ENCODE results near the gene HOXA13. TPM values are rescaled to one million over a fixed set of nuclear protein-coding genes. Genes with fewer than 3 reads are reported as not detected.

Gene HOXA13
- polyA plus RNA-seq, 1 experiment = 4.6 TPM

- DNase-seq (ENCODE audit: low read depth) = no peak
- CTCF ChIA-PET = interaction anchor here (0.6 to 1.1 kb wide), 6 partner anchors 11 to 342 kb away, joined by 3 to 4 read pairs (median 3); no protein-coding TSS in a partner anchor
- Histone ChIP-seq H3K4me3 (ENCODE audit: low read depth, low read length) (peak overlapping the region; percentile 55), H3K27me3 (ENCODE audit: control insufficient read depth, insufficient read depth, low read length) (peaks cover 17% of the 10 kb centered on the region), H3K36me3 (ENCODE audit: control insufficient read depth, insufficient read depth, low read length) (no peaks in the 10 kb centered on the region)
- peak; percentile 56 for TF ChIP-seq CTCF (IDR thresholded peaks at IDR 0.05; ENCODE audit: insufficient read depth, low read depth, low read length)
- POLR2A ChIA-PET = no interaction called here
Observed at GRCh38 chr7:27235387-27236311, 35.8 kb upstream of the HOXA13 start.

GRCh38 chr7:27229448-27229847 is 29.6 kb upstream of the HOXA13 start:
- no peak for TF ChIP-seq CTCF (IDR thresholded peaks at IDR 0.05; ENCODE audit: insufficient read depth, low read depth, low read length)
- CTCF ChIA-PET = interaction anchor here (1.4 to 1.9 kb wide), 2 partner anchors 12 to 18 kb away, joined by 3 to 8 read pairs; no protein-coding TSS in a partner anchor
- Histone ChIP-seq H3K36me3 (ENCODE audit: control insufficient read depth, insufficient read depth, low read length) (no peaks in the 10 kb centered on the region), H3K4me3 (ENCODE audit: low read depth, low read length) (no peak overlapping the region), H3K27me3 (ENCODE audit: control insufficient read depth, insufficient read depth, low read length) (peaks cover 9% of the 10 kb centered on the region)
- DNase-seq (ENCODE audit: low read depth) = no peak
- POLR2A ChIA-PET = no interaction called here

- Histone ChIP-seq H3K27me3 (ENCODE audit: control insufficient read depth, insufficient read depth, low read length) (peaks cover 13% of the 10 kb centered on the region), H3K4me3 (ENCODE audit: low read depth, low read length) (no peak overlapping the region), H3K36me3 (ENCODE audit: control insufficient read depth, insufficient read depth, low read length) (no peaks in the 10 kb centered on the region)
- CTCF ChIA-PET = interaction anchor here (1.0 to 1.3 kb wide), 3 partner anchors 9 to 10 kb away, joined by 3 to 6 read pairs (median 5); no protein-coding TSS in a partner anchor
- POLR2A ChIA-PET = no interaction called here
- no peak for TF ChIP-seq CTCF (IDR thresholded peaks at IDR 0.05; ENCODE audit: insufficient read depth, low read depth, low read length)
- no peak for DNase-seq (ENCODE audit: low read depth)
Observed at GRCh38 chr7:27224983-27225934, 25.4 kb upstream of the HOXA13 start.

DNA sequence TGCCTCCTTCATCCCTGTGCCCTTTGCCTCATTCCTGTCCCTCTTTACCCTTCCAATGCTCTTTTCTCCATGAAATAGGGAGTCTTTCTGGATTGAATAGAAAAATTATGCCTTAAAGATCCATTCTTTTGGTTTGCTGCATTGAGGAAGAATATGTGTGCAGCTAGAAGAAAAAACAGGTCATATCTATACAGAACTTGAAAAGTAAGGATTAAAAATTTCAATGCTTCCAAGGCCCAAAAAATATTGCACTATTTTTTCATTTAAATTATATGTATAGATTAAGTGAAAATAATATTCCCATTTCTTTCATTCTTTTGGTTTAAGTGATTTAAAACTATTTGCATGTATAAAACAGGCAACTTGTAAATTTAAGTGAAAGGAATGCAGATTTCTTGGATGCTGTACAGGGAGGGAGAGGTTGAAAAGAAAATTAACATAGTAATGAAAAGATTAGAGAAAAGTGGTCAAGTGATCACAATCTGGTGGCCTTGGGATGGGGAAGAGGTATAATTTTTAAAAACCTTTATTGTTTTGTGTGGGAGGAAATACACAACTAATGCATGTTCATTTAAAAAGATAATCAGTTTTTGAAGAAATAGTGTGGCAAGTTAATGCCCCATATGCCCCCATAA is 24.2 kb upstream of the HOXA13 start:
- peaks cover 13% of the 10 kb centered on the region for H3K27me3 ChIP-seq (ENCODE audit: control insufficient read depth, insufficient read depth, low read length)

More for the DNA sequence above, 24.2 kb upstream of the HOXA13 start:
- DNase-seq (ENCODE audit: low read depth) = no peak
- ChIA-PET POLR2A (no interaction called here), CTCF (interaction anchor here (1.3 to 1.9 kb wide), 2 partner anchors 9 to 11 kb away, joined by 3 to 8 read pairs; no protein-coding TSS in a partner anchor)
- no peak for TF ChIP-seq CTCF (IDR thresholded peaks at IDR 0.05; ENCODE audit: insufficient read depth, low read depth, low read length)
- no peaks in the 10 kb centered on the region for H3K36me3 ChIP-seq (ENCODE audit: control insufficient read depth, insufficient read depth, low read length)
- H3K4me3 ChIP-seq (ENCODE audit: low read depth, low read length) = no peak overlapping the region

Measured in BJ (cell line).